SK-N-SH treated with all-trans-retinoic acid at 6 μM for 48 hours (cell line): ENCODE data around the gene DDIT3.

Experiments used
- ARNTL ChIP-seq: fragments of 450-650 bp; formaldehyde crosslinking; IDR thresholded peaks from 2 replicates; pipeline ENCODE4 v1.5.0; 2020; ENCODE audit warnings: low read depth, mild to moderate bottlenecking, moderate library complexity, borderline replicate concordance
- BACH2 ChIP-seq: fragments of 250-450 bp; sonication (Bioruptor Pico); IDR thresholded peaks from 2 replicates; pipeline ENCODE4 v1.9.0; 2021; ENCODE audit warnings: mild to moderate bottlenecking, borderline replicate concordance
- CREB5 ChIP-seq: fragments of 250-450 bp; sonication (Bioruptor Pico); IDR thresholded peaks from 2 replicates; pipeline ENCODE4 v1.5.1; 2020; ENCODE audit warnings: low read depth, mild to moderate bottlenecking, moderate library complexity
- CSRNP3 ChIP-seq: fragments of 250-450 bp; sonication (Bioruptor Pico); IDR thresholded peaks from 2 replicates; pipeline ENCODE4 v1.5.1; 2021; ENCODE audit warnings: mild to moderate bottlenecking, moderate library complexity
- ESRRG ChIP-seq: fragments of 250-450 bp; sonication (Bioruptor Pico); IDR thresholded peaks from 2 replicates; pipeline ENCODE4 v1.6.1; 2021; ENCODE audit warnings: mild to moderate bottlenecking
- PATZ1 ChIP-seq: fragments of 250-450 bp; sonication (Bioruptor Pico); IDR thresholded peaks from 2 replicates; pipeline ENCODE4 v1.8.0; 2020; ENCODE audit warnings: mild to moderate bottlenecking, moderate library complexity, borderline replicate concordance
- RARB ChIP-seq: fragments of 250-450 bp; sonication (Bioruptor Pico); IDR thresholded peaks from 2 replicates; pipeline ENCODE4 v1.8.0; 2021; ENCODE audit warnings: mild to moderate bottlenecking, moderate library complexity
- SNAI2 ChIP-seq: fragments of 250-450 bp; sonication (Bioruptor Pico); IDR thresholded peaks from 2 replicates; pipeline ENCODE4 v1.5.0; 2020; ENCODE audit warnings: mild to moderate bottlenecking, moderate library complexity
- TSHZ2 ChIP-seq: fragments of 250-450 bp; sonication (Bioruptor Pico); IDR thresholded peaks from 2 replicates; pipeline ENCODE4 v1.5.0; 2020; ENCODE audit warnings: mild to moderate bottlenecking, moderate library complexity
- ZFP3 ChIP-seq: fragments of 250-450 bp; sonication (Bioruptor Pico); IDR thresholded peaks from 2 replicates; pipeline ENCODE4 v1.5.0; 2020; ENCODE audit warnings: mild to moderate bottlenecking, moderate library complexity

GRCh38 chr12:57522011-57522886, 1.9 kb upstream of the DDIT3 start, which contains the start of gene MBD6:
- TF ChIP-seq PATZ1 (CRISPR knock-in tag) (peak; percentile 94; the same call in 1 of the 2 replicates), ARNTL (CRISPR knock-in tag) (no peak), RARB (no peak), BACH2 (CRISPR knock-in tag) (no peak), ZFP3 (CRISPR knock-in tag) (no peak), CSRNP3 (CRISPR knock-in tag) (no peak), CREB5 (CRISPR knock-in tag) (no peak), ESRRG (CRISPR knock-in tag) (no peak), SNAI2 (no peak), TSHZ2 (CRISPR knock-in tag) (no peak)
